RWPE1 (cell line): Measurements from ENCODE around the gene FOXC1.

Experiments used
- CTCF ChIA-PET: fragments of 350-600 bp; sonication (Branson Sonifier 250); formaldehyde crosslinking; extraction: SDS; loops from one replicate; lab custom pipeline; 2021; lab: Yijun Ruan, JAX
- POLR2A ChIA-PET: fragments of 400-600 bp; formaldehyde crosslinking; extraction: SDS; loops from one replicate; lab custom pipeline; 2020; ENCODE audit warnings: antibody characterized with exemption; ENCODE audit not compliant: low non-redundant PET; lab: Yijun Ruan, JAX
- DNase-seq: peaks from one replicate; pipeline ENCODE4 v3.0.0; 2012; ENCODE audit warnings: low spot score
- H3K27ac ChIP-seq: fragments of 450-650 bp; 2 replicates; pipeline ENCODE4 v1.5.1; 2017
- CTCF ChIP-seq: fragments of 450-650 bp; conservative IDR thresholded peaks from 2 replicates; pipeline ENCODE4 v1.5.1; 2017; ENCODE audit warnings: low read depth, mild to moderate bottlenecking

The FOXC1 gene

GRCh38 chr6:1640476-1640875, 30.8 kb downstream of the FOXC1 start:
- DNase-seq, result no peak
- ChIA-PET POLR2A (no interaction called here), CTCF (interaction anchor here (0.6 to 0.9 kb wide), 2 partner anchors 20 to 888 kb away, joined by 3 read pairs; no protein-coding TSS in a partner anchor)
- no peak overlapping the region for H3K27ac ChIP-seq
- TF ChIP-seq CTCF, result no peak

- no peak overlapping the region for H3K27ac ChIP-seq
- POLR2A ChIA-PET, result no interaction called here
- DNase-seq, result peak; percentile 85
- TF ChIP-seq CTCF, result no peak
- CTCF ChIA-PET, result interaction anchor here (0.6 to 1.0 kb wide), 4 partner anchors 44 to 887 kb away, joined by 3 to 4 read pairs (median 3); no protein-coding TSS in a partner anchor
Observed at GRCh38 chr6:1641343-1641885, 31.7 kb downstream of the FOXC1 start.

GRCh38 chr6:1643111-1643510, 33.4 kb downstream of the FOXC1 start:
- CTCF ChIA-PET, result interaction anchor here (0.6 to 0.7 kb wide), 2 partner anchors 190 to 461 kb away, joined by 3 to 4 read pairs; no protein-coding TSS in a partner anchor
- POLR2A ChIA-PET, result no interaction called here
- no peak for TF ChIP-seq CTCF
- no peak for DNase-seq
- no peak overlapping the region for H3K27ac ChIP-seq

GRCh38 chr6:1643830-1644445, 34.2 kb downstream of the FOXC1 start:
- CTCF ChIA-PET, result interaction anchor here (0.7 kb wide), 1 partner anchor 988 kb away, joined by 4 read pairs; no protein-coding TSS in a partner anchor
- no peak for DNase-seq
- H3K27ac ChIP-seq, result no peak overlapping the region
- no peak for TF ChIP-seq CTCF
- POLR2A ChIA-PET, result no interaction called here

- H3K27ac ChIP-seq, result no peak overlapping the region
- DNase-seq, result no peak
- ChIA-PET POLR2A (no interaction called here), CTCF (no interaction called here)
- no peak for TF ChIP-seq CTCF
Observed at GRCh38 chr6:1644516-1645060, 34.9 kb downstream of the FOXC1 start.

- ChIA-PET POLR2A (no interaction called here), CTCF (no interaction called here)
- DNase-seq, result no peak
- H3K27ac ChIP-seq, result no peak overlapping the region
- no peak for TF ChIP-seq CTCF
Observed at GRCh38 chr6:1645466-1646185, 35.9 kb downstream of the FOXC1 start.
